Osteoblast (primary cell): ENCODE results near the gene NAB1. TPM values are rescaled to one million over a fixed set of nuclear protein-coding genes. Genes with fewer than 3 reads are reported as not detected.

ENCODE experiments used
- DNase-seq: peaks from one replicate; pipeline ENCODE4 v3.0.0; 2011; ENCODE audit warnings: low spot score, mixed read lengths; ENCODE audit not compliant: insufficient read length; ENCODE audit errors: missing footprints
- H2AFZ ChIP-seq: 2 replicates; pipeline ENCODE4 v1.6.0; 2011; ENCODE audit warnings: mild to moderate bottlenecking, low read length
- H3K27ac ChIP-seq: 2 replicates; pipeline ENCODE4 v1.5.1; 2011; ENCODE audit warnings: mild to moderate bottlenecking, low read depth, low read length, moderate library complexity
- H3K27me3 ChIP-seq: 2 replicates; pipeline ENCODE4 v1.6.0; 2012; ENCODE audit warnings: mild to moderate bottlenecking, control low read depth, inconsistent platforms, low read length, moderate library complexity; ENCODE audit not compliant: insufficient read depth
- H3K36me3 ChIP-seq: 2 replicates; pipeline ENCODE4 v1.5.1; 2011; ENCODE audit warnings: mild to moderate bottlenecking, low read length, control low read depth, moderate library complexity; ENCODE audit not compliant: insufficient read depth
- H3K4me1 ChIP-seq: 2 replicates; pipeline ENCODE4 v1.5.1; 2011; ENCODE audit warnings: mild to moderate bottlenecking, low read length, control low read depth, moderate library complexity; ENCODE audit not compliant: insufficient read depth
- H3K4me2 ChIP-seq: 2 replicates; pipeline ENCODE4 v1.6.0; 2011; ENCODE audit warnings: mild to moderate bottlenecking, low read length; ENCODE audit not compliant: insufficient read depth
- H3K4me3 ChIP-seq: fragments of 200-600 bp; sonication (generic); 3 replicates; pipeline ENCODE4 v1.5.1; 2012; ENCODE audit warnings: mild to moderate bottlenecking, low read length, inconsistent platforms; ENCODE audit not compliant: insufficient read depth
- H3K79me2 ChIP-seq: 2 replicates; pipeline ENCODE4 v1.6.0; 2012; ENCODE audit warnings: mild to moderate bottlenecking, low read length, control low read depth, inconsistent platforms; ENCODE audit not compliant: insufficient read depth
- H3K9me3 ChIP-seq: 2 replicates; pipeline ENCODE4 v1.5.1; 2011; ENCODE audit warnings: low read depth, low read length, control low read depth
- H4K20me1 ChIP-seq: 2 replicates; pipeline ENCODE4 v1.6.0; 2012; ENCODE audit warnings: mild to moderate bottlenecking, low read length, control low read depth; ENCODE audit not compliant: insufficient read depth
- total RNA-seq: library from RNA; depleted of rRNA; stranded (reverse); fragments of >200 nt; gene quantifications from 2 replicates; pipeline ENCODE4 v1.2.3, GENCODE V29; 2012
- TF ChIP-seq, protein P1 (sequence below): IDR thresholded peaks from 2 replicates; pipeline ENCODE4 v1.5.1; 2011; ENCODE audit warnings: mild to moderate bottlenecking, low read depth, low read length, moderate library complexity; ENCODE audit errors: extremely low read depth

NAB1 gene
- total RNA-seq, 1 donor: 44.2 TPM

DNA sequence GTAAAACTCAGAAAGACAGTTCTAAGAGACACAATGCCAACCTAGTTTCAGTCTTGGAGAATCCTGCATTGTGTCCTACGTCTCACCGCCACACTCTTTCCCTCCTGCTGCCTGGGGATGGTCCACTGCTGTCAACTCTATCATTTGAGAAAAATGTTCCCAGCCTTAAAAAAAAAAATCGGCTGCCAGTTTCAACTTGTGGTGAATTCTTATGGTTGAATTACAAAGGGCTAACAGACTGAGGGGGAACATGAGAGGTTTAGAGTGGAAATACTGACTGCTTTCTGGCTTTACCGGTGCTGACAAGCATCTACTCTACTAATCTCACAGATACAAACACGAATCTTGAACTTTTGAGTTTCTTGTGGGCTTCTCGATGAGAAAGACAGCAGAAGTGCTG lies 74.0 kb downstream of the NAB1 start:
- Histone ChIP-seq H3K79me2 (no peaks in the 10 kb centered on the region), H4K20me1 (no peaks in the 10 kb centered on the region), H3K4me2 (peak overlapping the region; percentile 80), H3K36me3 (no peaks in the 10 kb centered on the region), H3K27me3 (no peaks in the 10 kb centered on the region), H2AFZ (peak overlapping the region; percentile 51), H3K4me1 (peaks cover 19% of the 10 kb centered on the region), H3K9me3 (no peaks in the 10 kb centered on the region), H3K4me3 (peak overlapping the region; percentile 46), H3K27ac (peak overlapping the region; percentile 29)
- no peak for DNase-seq
- TF ChIP-seq, protein P1, sequence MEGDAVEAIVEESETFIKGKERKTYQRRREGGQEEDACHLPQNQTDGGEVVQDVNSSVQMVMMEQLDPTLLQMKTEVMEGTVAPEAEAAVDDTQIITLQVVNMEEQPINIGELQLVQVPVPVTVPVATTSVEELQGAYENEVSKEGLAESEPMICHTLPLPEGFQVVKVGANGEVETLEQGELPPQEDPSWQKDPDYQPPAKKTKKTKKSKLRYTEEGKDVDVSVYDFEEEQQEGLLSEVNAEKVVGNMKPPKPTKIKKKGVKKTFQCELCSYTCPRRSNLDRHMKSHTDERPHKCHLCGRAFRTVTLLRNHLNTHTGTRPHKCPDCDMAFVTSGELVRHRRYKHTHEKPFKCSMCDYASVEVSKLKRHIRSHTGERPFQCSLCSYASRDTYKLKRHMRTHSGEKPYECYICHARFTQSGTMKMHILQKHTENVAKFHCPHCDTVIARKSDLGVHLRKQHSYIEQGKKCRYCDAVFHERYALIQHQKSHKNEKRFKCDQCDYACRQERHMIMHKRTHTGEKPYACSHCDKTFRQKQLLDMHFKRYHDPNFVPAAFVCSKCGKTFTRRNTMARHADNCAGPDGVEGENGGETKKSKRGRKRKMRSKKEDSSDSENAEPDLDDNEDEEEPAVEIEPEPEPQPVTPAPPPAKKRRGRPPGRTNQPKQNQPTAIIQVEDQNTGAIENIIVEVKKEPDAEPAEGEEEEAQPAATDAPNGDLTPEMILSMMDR: no peak

DNA sequence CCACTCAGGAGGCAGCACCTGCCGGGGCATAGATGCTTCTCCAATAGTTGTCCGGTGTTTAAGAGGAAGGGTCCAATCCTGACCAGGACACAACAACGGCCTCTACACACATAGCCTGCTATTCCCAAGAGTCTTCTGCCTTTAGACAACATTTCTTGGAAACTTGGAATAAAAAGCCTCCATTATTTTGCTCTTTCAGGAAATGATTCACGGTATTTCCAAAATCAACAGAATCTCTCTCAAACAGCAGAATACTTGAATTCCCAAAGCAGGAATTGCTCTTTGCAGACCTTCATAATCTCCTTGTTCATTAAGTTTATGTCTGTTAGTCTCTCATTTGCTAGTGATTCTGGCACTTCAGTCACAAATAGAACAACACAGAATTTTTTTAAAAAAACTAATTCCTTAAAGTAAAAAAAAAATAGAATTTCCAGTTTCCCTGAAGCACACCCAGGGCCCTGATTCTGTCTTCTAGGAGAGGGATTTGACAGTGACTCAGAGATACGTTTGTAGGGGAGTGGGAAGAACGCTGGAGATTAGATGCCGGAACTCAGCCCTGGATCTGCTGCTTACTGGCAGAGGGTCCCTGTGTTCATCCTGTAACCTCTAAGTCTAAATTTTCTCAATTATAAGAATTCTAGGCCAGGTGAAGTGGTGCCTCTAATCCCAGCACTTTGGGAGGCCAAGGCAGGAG lies 74.7 kb downstream of the NAB1 start:
- TF ChIP-seq, protein P1: no peak
- peak overlapping the region; percentile 51 for H2AFZ ChIP-seq
- DNase-seq: no peak
- no peaks in the 10 kb centered on the region for H3K79me2 ChIP-seq
- peak overlapping the region; percentile 29 for H3K27ac ChIP-seq
- no peaks in the 10 kb centered on the region for H3K36me3 ChIP-seq
- H3K4me1 ChIP-seq: peaks cover 19% of the 10 kb centered on the region
- H3K4me3 ChIP-seq: peak overlapping the region; percentile 46
- H3K9me3 ChIP-seq: no peaks in the 10 kb centered on the region
- H4K20me1 ChIP-seq: no peaks in the 10 kb centered on the region
- no peaks in the 10 kb centered on the region for H3K27me3 ChIP-seq
- peak overlapping the region; percentile 80 for H3K4me2 ChIP-seq

DNA sequence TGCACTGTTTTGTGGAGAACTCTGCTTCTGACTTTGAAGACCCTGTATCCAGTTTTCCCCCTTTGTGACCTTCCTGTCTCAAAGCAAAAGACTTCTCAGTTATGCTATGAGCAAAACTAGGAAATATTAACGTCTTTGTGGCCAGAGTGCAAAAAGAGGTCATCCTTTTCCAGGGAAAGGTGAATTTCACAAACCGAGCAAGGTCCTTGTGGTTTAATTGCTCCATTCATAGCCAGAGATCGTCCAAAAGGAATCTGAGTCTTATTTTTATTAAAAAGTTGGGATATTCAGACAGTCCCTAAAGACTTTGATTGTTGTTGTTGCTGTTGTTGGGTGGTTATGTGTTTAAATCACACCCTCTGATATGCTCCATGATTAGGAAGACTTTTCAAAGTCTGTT lies 77.4 kb downstream of the NAB1 start:
- TF ChIP-seq, protein P1: no peak
- H3K4me2 ChIP-seq: no peak overlapping the region
- no peaks in the 10 kb centered on the region for H3K27me3 ChIP-seq
- no peak for DNase-seq
- H3K4me1 ChIP-seq: peaks cover 11% of the 10 kb centered on the region
- no peak overlapping the region for H2AFZ ChIP-seq
- no peak overlapping the region for H3K4me3 ChIP-seq
- no peaks in the 10 kb centered on the region for H3K9me3 ChIP-seq
- H3K79me2 ChIP-seq: no peaks in the 10 kb centered on the region
- no peak overlapping the region for H3K27ac ChIP-seq
- H4K20me1 ChIP-seq: no peaks in the 10 kb centered on the region
- no peaks in the 10 kb centered on the region for H3K36me3 ChIP-seq

DNA sequence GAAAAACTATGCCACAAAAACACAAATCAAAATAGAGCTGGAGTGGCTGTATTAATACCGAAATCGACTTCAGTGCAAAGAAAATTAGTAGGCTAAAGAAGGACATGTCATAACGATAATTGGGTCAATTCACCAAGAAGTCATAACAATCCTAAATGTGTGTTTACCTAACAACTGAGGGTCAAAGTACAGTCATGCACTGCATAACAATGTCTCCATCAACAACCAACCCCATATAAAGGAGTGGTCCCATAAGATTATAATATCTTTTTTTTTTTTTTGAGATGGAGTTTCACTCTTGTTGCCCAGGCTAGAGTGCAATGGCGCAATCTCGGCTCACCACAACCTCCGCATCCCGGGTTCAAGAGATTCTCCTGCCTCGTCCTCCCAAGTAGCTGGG lies 87.5 kb downstream of the NAB1 start:
- H4K20me1 ChIP-seq: no peaks in the 10 kb centered on the region
- H3K27ac ChIP-seq: no peak overlapping the region
- no peaks in the 10 kb centered on the region for H3K79me2 ChIP-seq
- H3K4me1 ChIP-seq: no peaks in the 10 kb centered on the region
- no peaks in the 10 kb centered on the region for H3K36me3 ChIP-seq
- peaks cover 4% of the 10 kb centered on the region for H3K27me3 ChIP-seq
- DNase-seq: no peak
- H3K4me2 ChIP-seq: no peak overlapping the region
- H3K4me3 ChIP-seq: no peak overlapping the region
- no peak overlapping the region for H2AFZ ChIP-seq
- TF ChIP-seq, protein P1: no peak
- H3K9me3 ChIP-seq: no peaks in the 10 kb centered on the region
